GM19395 (cell line): Measurements from ENCODE around the gene NCAM2.

ENCODE experiments used
- ATAC-seq: cut with Tn5 transposase; IDR thresholded peaks from one replicate; pipeline ENCODE4 v1.9.1; 2021; ENCODE audit warnings: mild to moderate bottlenecking, moderate library complexity; ENCODE audit not compliant: unreplicated experiment

Gene NCAM2

GRCh38 chr21:21165063-21165645 is 166.9 kb downstream of the NCAM2 start:
- no peak for ATAC-seq

- ATAC-seq: no peak
Observed at GRCh38 chr21:21174676-21175075, 176.5 kb downstream of the NCAM2 start.

- ATAC-seq: no peak
Observed at GRCh38 chr21:21175798-21176334, 177.7 kb downstream of the NCAM2 start.

- no peak for ATAC-seq
Observed at GRCh38 chr21:21177353-21177986, 179.3 kb downstream of the NCAM2 start.

- no peak for ATAC-seq
Observed at GRCh38 chr21:21179619-21180298, 181.6 kb downstream of the NCAM2 start.

- ATAC-seq: no peak
Observed at GRCh38 chr21:21182401-21183010, 184.3 kb downstream of the NCAM2 start.

- no peak for ATAC-seq
Observed at GRCh38 chr21:21183092-21183491, 184.9 kb downstream of the NCAM2 start.

GRCh38 chr21:21184771-21185528 is 186.7 kb downstream of the NCAM2 start:
- ATAC-seq: no peak

- no peak for ATAC-seq
Observed at GRCh38 chr21:21187579-21187978, 189.4 kb downstream of the NCAM2 start.

GRCh38 chr21:21188513-21189195 is 190.4 kb downstream of the NCAM2 start:
- ATAC-seq: no peak

GRCh38 chr21:21195417-21195943 is 197.3 kb downstream of the NCAM2 start:
- ATAC-seq: no peak

GRCh38 chr21:21196087-21196486 is 197.9 kb downstream of the NCAM2 start:
- ATAC-seq: no peak

GRCh38 chr21:21196848-21197247 is 198.6 kb downstream of the NCAM2 start:
- ATAC-seq: no peak

GRCh38 chr21:21199342-21200102 is 201.3 kb downstream of the NCAM2 start:
- no peak for ATAC-seq

- no peak for ATAC-seq
Observed at GRCh38 chr21:21200103-21200938, 202.1 kb downstream of the NCAM2 start.

- ATAC-seq: no peak
Observed at GRCh38 chr21:21200939-21201615, 202.9 kb downstream of the NCAM2 start.

- ATAC-seq: no peak
Observed at GRCh38 chr21:21203822-21204339, 205.7 kb downstream of the NCAM2 start.
